MM.1S (cell line): ENCODE results near the gene EXOC1L.

Experiments
- CTCF ChIP-seq: fragments of 300-600 bp; sonication (generic); IDR thresholded peaks from 2 replicates; pipeline ENCODE4 v1.5.1; 2016; ENCODE audit warnings: antibody characterized with exemption, low read length, mixed read lengths
- EZH2 ChIP-seq: fragments of 300-600 bp; sonication (generic); optimal IDR thresholded peaks from 2 replicates; pipeline ENCODE3; 2017; ENCODE audit warnings: low read depth, mild to moderate bottlenecking, antibody characterized with exemption, low read length, mixed read lengths

GRCh38 chr4:55824865-55825264, 5.3 kb downstream of the EXOC1L start:
- TF ChIP-seq CTCF (no peak), EZH2 (no peak)
